Measurements from ENCODE around the gene DEPP1. TPM values are rescaled to one million over a fixed set of nuclear protein-coding genes. Genes with fewer than 3 reads are reported as not detected.

Gene DEPP1
- total RNA-seq, 1 experiment from 2014 or later: 3.8 TPM

DNA sequence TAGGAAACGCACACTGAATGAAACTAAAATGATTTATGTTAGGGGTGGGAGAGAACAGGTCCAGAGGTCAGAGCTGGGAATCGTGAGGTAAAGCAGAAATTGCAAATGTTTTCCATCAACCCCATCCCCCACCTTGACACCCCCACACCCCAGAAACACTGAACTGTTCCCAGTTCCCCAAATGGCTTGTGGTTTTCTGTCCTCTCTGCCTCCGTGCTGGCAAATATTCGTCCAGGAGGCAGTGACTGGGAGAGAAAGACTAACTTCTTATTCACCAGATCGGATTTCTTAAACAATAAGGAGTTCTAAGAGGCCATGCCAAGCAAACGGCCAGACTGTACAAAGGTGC lies 19.7 kb downstream of the DEPP1 start (continued):
- TF ChIP-seq, protein P1, sequence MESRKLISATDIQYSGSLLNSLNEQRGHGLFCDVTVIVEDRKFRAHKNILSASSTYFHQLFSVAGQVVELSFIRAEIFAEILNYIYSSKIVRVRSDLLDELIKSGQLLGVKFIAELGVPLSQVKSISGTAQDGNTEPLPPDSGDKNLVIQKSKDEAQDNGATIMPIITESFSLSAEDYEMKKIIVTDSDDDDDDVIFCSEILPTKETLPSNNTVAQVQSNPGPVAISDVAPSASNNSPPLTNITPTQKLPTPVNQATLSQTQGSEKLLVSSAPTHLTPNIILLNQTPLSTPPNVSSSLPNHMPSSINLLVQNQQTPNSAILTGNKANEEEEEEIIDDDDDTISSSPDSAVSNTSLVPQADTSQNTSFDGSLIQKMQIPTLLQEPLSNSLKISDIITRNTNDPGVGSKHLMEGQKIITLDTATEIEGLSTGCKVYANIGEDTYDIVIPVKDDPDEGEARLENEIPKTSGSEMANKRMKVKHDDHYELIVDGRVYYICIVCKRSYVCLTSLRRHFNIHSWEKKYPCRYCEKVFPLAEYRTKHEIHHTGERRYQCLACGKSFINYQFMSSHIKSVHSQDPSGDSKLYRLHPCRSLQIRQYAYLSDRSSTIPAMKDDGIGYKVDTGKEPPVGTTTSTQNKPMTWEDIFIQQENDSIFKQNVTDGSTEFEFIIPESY (IDR thresholded peaks at IDR 0.05; ENCODE audit: extremely low read depth, insufficient replicate concordance, low read length): no peak

DNA sequence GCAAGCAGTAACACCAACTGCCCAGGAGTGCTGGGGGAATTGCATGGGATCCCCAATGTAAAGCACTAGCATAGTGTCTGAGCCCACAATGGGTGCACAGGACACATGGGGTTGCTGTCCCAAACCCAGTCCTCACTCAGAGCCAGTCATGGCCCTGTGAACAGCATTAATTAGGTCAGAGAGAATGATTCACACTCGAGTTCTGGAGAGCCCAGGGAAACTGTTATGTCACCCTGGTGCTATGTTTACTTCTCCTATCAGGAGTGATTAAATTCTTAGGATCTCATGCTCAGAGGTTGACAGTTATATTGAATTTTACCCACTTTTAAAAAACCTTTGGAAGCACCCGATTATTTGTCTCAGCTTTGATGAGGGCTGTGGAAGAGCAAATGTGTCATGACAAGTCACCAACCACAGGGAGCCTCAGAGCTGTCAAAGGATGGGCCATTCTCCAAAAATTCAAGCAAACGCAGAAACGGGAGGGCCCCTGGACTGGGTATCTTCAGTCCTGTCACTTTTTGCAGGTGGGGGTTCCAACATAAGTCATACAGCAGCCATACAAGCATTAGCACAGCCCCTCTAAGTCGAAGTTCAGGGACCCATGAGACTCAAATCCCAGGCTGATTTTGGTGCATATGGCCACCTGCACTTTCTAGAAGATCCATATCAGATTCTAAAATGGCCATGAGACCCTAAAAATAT lies 20.3 kb downstream of the DEPP1 start:
- H3K36me3 ChIP-seq (ENCODE audit: control insufficient read depth in 1 of 2, insufficient read depth in 2 of 2, low read length in 2 of 2): no peaks in the 10 kb centered on the region
- peak overlapping the region; percentile 79 for H3K9ac ChIP-seq (ENCODE audit: low read length)
- H3K4me2 ChIP-seq (ENCODE audit: low read length): peak overlapping the region; percentile 98
- intact Hi-C loops (cut with micrococcal nuclease): no loop called here
- TF ChIP-seq ZNF274 (IDR thresholded peaks at IDR 0.05; ENCODE audit: low read depth, low read length): no peak
- TF ChIP-seq, protein P2, sequence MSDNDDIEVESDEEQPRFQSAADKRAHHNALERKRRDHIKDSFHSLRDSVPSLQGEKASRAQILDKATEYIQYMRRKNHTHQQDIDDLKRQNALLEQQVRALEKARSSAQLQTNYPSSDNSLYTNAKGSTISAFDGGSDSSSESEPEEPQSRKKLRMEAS (IDR thresholded peaks at IDR 0.05): no peak
- peak overlapping the region; percentile 75 to 92 for H3K4me3 ChIP-seq (replicated peaks in 1 of 2; ENCODE audit: low read depth in 1 of 2, low read length in 2 of 2)
- H3K9me2 ChIP-seq (ENCODE audit: insufficient read depth): no peaks in the 10 kb centered on the region
- ChIA-PET RAD21 (ENCODE audit: low non-redundant PET in 1 of 2, low total read pairs in 2 of 2, uncharacterized antibody in 2 of 2, unreplicated experiment in 2 of 2) (no interaction called here), POLR2A (no interaction called here), CTCF (interaction anchor here (1.7 kb wide), 1 partner anchor 26 kb away, joined by 4 read pairs; no protein-coding TSS in a partner anchor)
- no TSS peak for BruUV-seq (replicated peaks)
- DNase-seq (ENCODE audit: low read depth, low spot score) (no peak), ATAC-seq (no peak)
- H3K9me3 ChIP-seq (ENCODE audit: control insufficient read depth in 1 of 2, insufficient read depth in 1 of 2, low read depth in 1 of 2, low read length in 2 of 2): no peaks in the 10 kb centered on the region
- no peak overlapping the region for H3K27ac ChIP-seq (ENCODE audit: low read depth, low read length)
- H3K4me1 ChIP-seq (ENCODE audit: control insufficient read depth in 1 of 2, insufficient read depth in 2 of 2, low read length in 2 of 2): peaks cover 3 to 17% of the 10 kb centered on the region in 2 experiments; a peak in 3 of 4 replicates
- H4K20me1 ChIP-seq (ENCODE audit: insufficient read depth): no peaks in the 10 kb centered on the region
- H3K79me2 ChIP-seq (ENCODE audit: insufficient read depth, low read length): no peaks in the 10 kb centered on the region
- no peaks in the 10 kb centered on the region for H3K27me3 ChIP-seq (ENCODE audit: insufficient read depth, low read length)
- H2AFZ ChIP-seq (ENCODE audit: low read depth, low read length, poor library complexity, severe bottlenecking): no peak overlapping the region
